Measurements from ENCODE around the gene OR6J1.

GRCh38 chr14:22597771-22598098 lies 46.4 kb downstream of the OR6J1 start:
- TF ChIP-seq POLR2A (IDR thresholded peaks at IDR 0.05), result no peak
- TF ChIP-seq, protein P1, sequence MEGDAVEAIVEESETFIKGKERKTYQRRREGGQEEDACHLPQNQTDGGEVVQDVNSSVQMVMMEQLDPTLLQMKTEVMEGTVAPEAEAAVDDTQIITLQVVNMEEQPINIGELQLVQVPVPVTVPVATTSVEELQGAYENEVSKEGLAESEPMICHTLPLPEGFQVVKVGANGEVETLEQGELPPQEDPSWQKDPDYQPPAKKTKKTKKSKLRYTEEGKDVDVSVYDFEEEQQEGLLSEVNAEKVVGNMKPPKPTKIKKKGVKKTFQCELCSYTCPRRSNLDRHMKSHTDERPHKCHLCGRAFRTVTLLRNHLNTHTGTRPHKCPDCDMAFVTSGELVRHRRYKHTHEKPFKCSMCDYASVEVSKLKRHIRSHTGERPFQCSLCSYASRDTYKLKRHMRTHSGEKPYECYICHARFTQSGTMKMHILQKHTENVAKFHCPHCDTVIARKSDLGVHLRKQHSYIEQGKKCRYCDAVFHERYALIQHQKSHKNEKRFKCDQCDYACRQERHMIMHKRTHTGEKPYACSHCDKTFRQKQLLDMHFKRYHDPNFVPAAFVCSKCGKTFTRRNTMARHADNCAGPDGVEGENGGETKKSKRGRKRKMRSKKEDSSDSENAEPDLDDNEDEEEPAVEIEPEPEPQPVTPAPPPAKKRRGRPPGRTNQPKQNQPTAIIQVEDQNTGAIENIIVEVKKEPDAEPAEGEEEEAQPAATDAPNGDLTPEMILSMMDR (IDR thresholded peaks at IDR 0.05), result no peak

All from lower leg skin (tissue), 3 donors.